ENCODE results near the gene RNLS. TPM values are rescaled to one million over a fixed set of nuclear protein-coding genes. Genes with fewer than 3 reads are reported as not detected.

The RNLS gene
- polyA plus RNA-seq, 3 donors, result 3.3 to 3.9 (median 3.7) TPM

DNA sequence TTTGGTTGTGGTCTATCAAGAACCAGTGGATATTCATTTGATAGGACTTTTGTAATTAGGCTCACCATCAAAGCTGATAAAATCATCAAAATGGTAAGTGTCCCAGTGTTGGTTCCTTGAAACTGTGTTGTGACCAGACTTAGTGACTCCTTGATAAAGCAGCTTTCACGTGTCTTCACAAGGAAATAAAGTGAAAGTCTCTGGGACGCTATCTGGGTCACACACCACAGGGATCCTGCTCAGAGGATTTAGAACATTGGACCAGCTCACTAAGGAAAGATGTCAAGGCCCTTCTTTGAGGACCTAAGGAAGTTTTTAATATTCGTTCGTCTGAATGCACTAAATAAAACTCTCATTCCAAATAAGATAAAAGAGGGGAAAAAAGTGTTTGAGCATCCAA is 193.1 kb downstream of the RNLS start:
- H3K4me1 Mint-ChIP-seq, result peaks cover 11% of the 10 kb centered on the region
- Histone ChIP-seq H4K20me1 (ENCODE audit: insufficient read depth, low read length) (no peaks in the 10 kb centered on the region), H3K27me3 (ENCODE audit: control insufficient read depth in 2 of 2, insufficient read depth in 2 of 2, low read length in 2 of 2) (no peaks in the 10 kb centered on the region), H3K9ac (ENCODE audit: insufficient read depth, low read length, poor library complexity, severe bottlenecking) (no peak overlapping the region), H2AFZ (ENCODE audit: insufficient read depth, low read depth, low read length, poor library complexity, severe bottlenecking) (no peak overlapping the region), H3K9me3 (replicated peaks in 1 of 2; ENCODE audit: control insufficient read depth in 1 of 2, insufficient read depth in 1 of 2, low read length in 2 of 2) (no peaks in the 10 kb centered on the region), H3K79me2 (ENCODE audit: insufficient read depth, low read length) (no peaks in the 10 kb centered on the region), H3K4me1 (ENCODE audit: control insufficient read depth in 1 of 2, insufficient read depth in 2 of 2, low read length in 2 of 2) (peaks cover 27 to 40% of the 10 kb centered on the region in 2 donors), H3K27ac (ENCODE audit: low read depth in 1 of 2, low read length in 2 of 2) (no peak overlapping the region), H3K4me3 (replicated peaks in 1 of 3; ENCODE audit: low read depth in 2 of 3, low read length in 3 of 3) (no peak overlapping the region), H3K36me3 (replicated peaks in 1 of 2; ENCODE audit: control insufficient read depth in 1 of 2, insufficient read depth in 2 of 2, low read length in 2 of 2) (no peaks in the 10 kb centered on the region), H3K4me2 (replicated peaks; ENCODE audit: extremely low read depth, low read length, poor library complexity, severe bottlenecking) (no peak overlapping the region)
- no peaks in the 10 kb centered on the region for H3K27me3 Mint-ChIP-seq (ENCODE audit: low read depth in 3 of 3)
- H3K4me3 Mint-ChIP-seq, result no peak overlapping the region
- H3K9me3 Mint-ChIP-seq, result peaks cover 5 to 10% (median 6%) of the 10 kb centered on the region in 7 donors
- no peak for DNase-seq
- TF ChIP-seq, protein P1, sequence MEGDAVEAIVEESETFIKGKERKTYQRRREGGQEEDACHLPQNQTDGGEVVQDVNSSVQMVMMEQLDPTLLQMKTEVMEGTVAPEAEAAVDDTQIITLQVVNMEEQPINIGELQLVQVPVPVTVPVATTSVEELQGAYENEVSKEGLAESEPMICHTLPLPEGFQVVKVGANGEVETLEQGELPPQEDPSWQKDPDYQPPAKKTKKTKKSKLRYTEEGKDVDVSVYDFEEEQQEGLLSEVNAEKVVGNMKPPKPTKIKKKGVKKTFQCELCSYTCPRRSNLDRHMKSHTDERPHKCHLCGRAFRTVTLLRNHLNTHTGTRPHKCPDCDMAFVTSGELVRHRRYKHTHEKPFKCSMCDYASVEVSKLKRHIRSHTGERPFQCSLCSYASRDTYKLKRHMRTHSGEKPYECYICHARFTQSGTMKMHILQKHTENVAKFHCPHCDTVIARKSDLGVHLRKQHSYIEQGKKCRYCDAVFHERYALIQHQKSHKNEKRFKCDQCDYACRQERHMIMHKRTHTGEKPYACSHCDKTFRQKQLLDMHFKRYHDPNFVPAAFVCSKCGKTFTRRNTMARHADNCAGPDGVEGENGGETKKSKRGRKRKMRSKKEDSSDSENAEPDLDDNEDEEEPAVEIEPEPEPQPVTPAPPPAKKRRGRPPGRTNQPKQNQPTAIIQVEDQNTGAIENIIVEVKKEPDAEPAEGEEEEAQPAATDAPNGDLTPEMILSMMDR (IDR thresholded peaks at IDR 0.05), result no peak
- 50% methylated on average over 1 of the region's 4 CpGs for WGBS (ENCODE audit: insufficient coverage)
- H3K36me3 Mint-ChIP-seq, result no peaks in the 10 kb centered on the region
- no peak overlapping the region for H3K27ac Mint-ChIP-seq
- intact Hi-C loops (cut with micrococcal nuclease), result no loop called here

DNA sequence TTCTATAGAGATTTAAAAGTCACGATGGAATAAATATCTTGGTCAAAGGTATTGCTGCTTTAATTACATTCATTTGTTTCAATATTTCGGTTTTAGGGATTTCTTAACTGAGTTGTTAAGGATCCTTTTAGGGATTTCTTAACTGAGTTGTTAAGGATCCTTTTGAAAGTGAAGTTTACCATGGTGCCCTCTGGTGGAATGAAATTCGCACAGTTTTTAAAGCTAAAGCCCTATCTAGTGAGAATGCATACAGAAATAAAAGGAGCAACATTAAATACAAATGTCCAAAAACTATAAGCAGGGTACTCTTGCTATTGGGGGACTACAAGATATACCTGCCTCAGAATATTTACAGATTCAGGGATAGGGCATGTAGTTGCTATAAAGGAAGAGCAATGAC is 193.7 kb downstream of the RNLS start:
- Histone ChIP-seq H3K9ac (ENCODE audit: insufficient read depth, low read length, poor library complexity, severe bottlenecking) (no peak overlapping the region), H3K27me3 (ENCODE audit: control insufficient read depth in 2 of 2, insufficient read depth in 2 of 2, low read length in 2 of 2) (no peaks in the 10 kb centered on the region), H3K4me1 (ENCODE audit: control insufficient read depth in 1 of 2, insufficient read depth in 2 of 2, low read length in 2 of 2) (peaks cover 31 to 41% of the 10 kb centered on the region in 2 donors), H2AFZ (ENCODE audit: insufficient read depth, low read depth, low read length, poor library complexity, severe bottlenecking) (no peak overlapping the region), H3K79me2 (ENCODE audit: insufficient read depth, low read length) (no peaks in the 10 kb centered on the region), H3K9me3 (replicated peaks in 1 of 2; ENCODE audit: control insufficient read depth in 1 of 2, insufficient read depth in 1 of 2, low read length in 2 of 2) (no peaks in the 10 kb centered on the region), H3K27ac (ENCODE audit: low read depth in 1 of 2, low read length in 2 of 2) (no peak overlapping the region), H3K36me3 (replicated peaks in 1 of 2; ENCODE audit: control insufficient read depth in 1 of 2, insufficient read depth in 2 of 2, low read length in 2 of 2) (no peaks in the 10 kb centered on the region), H4K20me1 (ENCODE audit: insufficient read depth, low read length) (no peaks in the 10 kb centered on the region), H3K4me3 (replicated peaks in 1 of 3; ENCODE audit: low read depth in 2 of 3, low read length in 3 of 3) (no peak overlapping the region), H3K4me2 (replicated peaks; ENCODE audit: extremely low read depth, low read length, poor library complexity, severe bottlenecking) (no peak overlapping the region)
- Mint-ChIP-seq H3K36me3 (no peaks in the 10 kb centered on the region), H3K9me3 (peaks cover 3 to 10% (median 5%) of the 10 kb centered on the region in 7 donors), H3K4me1 (peaks cover 13% of the 10 kb centered on the region), H3K4me3 (no peak overlapping the region), H3K27ac (no peak overlapping the region), H3K27me3 (ENCODE audit: low read depth in 3 of 3) (no peaks in the 10 kb centered on the region)
- TF ChIP-seq, protein P1 (IDR thresholded peaks at IDR 0.05), result peak; percentile 72
- peak in 2 of 3 donors; percentile 29 to 37 for DNase-seq
- no CpG with 5 or more reads among the region's 3 CpGs for WGBS (ENCODE audit: insufficient coverage)
- intact Hi-C loops (cut with micrococcal nuclease), result loop anchor here (5.0 to 10.0 kb wide), 2 partner anchors 525 to 527 kb away; partner anchors contain the start of genes KLLN (in 2 of the 2) and PTEN (in 2 of the 2)

Measured in CD14-positive monocyte (primary cell).